ENCODE measurements around the gene SLC17A1. TPM values are rescaled to one million over a fixed set of nuclear protein-coding genes. Genes with fewer than 3 reads are reported as not detected.
A peak's percentile ranks its signal among the peaks of the same experiment; 100 is the strongest.

Gene SLC17A1
- total RNA-seq, 6 experiments from 2014 or later, result 10.5 to 22.8 (median 14.5) TPM

DNA sequence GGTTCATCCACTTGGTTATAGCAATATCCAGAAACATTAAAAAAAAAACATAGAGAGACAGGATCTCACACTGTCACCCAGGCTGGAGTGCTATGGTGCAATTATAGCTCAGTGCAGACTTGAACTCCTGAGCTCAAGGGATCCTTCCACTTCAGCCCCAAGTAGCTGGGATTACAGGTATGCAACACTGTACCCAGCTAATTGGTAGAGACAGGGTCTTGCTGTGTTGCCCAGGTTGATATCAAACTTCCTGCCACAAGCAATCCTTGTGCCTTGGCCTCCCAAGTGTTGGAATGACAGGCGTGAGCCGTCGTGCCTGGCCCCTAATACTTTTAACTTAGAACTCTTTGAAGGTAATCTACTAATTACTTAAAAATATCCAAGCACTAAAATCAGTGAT lies 818 bp upstream of the SLC17A1 start:
- Histone ChIP-seq H3K36me3 (no peaks in the 10 kb centered on the region), H3K27me3 (no peaks in the 10 kb centered on the region), H3K9me3 (no peaks in the 10 kb centered on the region), H3K4me3 (no peak overlapping the region), H3K4me1 (peaks cover 0 to 12% (median 6%) of the 10 kb centered on the region in 4 donors), H3K27ac (peak overlapping the region in 2 of 3 donors; percentile 85 to 90)
- WGBS (ENCODE audit: insufficient coverage, low coverage, low lambda C conversion rate, missing lambda C conversion rate), result 64% methylated on average over 2 of the region's 3 CpGs
- intact Hi-C loops (cut with DNase I), result loop anchor here in 1 of 2 donors (10.0 kb wide), 1 partner anchor 52 kb away; no protein-coding TSS in a partner anchor
- ATAC-seq (peak in 3 of 4 donors; percentile 4 to 16 (median 6)), DNase-seq (no peak)
- no peak for TF ChIP-seq POLR2A (IDR thresholded peaks at IDR 0.05)
- TF ChIP-seq, protein P1, sequence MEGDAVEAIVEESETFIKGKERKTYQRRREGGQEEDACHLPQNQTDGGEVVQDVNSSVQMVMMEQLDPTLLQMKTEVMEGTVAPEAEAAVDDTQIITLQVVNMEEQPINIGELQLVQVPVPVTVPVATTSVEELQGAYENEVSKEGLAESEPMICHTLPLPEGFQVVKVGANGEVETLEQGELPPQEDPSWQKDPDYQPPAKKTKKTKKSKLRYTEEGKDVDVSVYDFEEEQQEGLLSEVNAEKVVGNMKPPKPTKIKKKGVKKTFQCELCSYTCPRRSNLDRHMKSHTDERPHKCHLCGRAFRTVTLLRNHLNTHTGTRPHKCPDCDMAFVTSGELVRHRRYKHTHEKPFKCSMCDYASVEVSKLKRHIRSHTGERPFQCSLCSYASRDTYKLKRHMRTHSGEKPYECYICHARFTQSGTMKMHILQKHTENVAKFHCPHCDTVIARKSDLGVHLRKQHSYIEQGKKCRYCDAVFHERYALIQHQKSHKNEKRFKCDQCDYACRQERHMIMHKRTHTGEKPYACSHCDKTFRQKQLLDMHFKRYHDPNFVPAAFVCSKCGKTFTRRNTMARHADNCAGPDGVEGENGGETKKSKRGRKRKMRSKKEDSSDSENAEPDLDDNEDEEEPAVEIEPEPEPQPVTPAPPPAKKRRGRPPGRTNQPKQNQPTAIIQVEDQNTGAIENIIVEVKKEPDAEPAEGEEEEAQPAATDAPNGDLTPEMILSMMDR (IDR thresholded peaks at IDR 0.05), result no peak

DNA sequence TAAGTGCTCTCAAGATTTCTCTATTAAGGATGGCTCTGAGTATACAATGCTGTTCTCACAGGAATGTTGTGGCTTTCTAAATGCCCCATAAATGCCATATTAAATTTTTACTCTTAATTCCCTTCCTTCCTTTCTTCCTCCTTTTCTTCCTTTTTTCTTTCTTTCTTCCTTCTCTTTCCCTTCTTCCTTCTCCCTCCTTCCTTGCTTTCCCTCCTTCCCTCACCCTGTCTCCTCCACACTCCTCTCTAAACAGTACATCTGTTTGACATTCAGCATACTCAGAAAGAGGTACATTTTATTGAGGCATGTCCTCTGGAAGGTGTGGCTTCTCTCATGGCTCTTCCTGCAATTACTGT lies 433 bp upstream of the SLC17A1 start:
- peak in 2 of 4 donors; percentile 2 to 3 for ATAC-seq
- no peaks in the 10 kb centered on the region for H3K27me3 ChIP-seq
- intact Hi-C loops (cut with DNase I), result loop anchor here in 1 of 2 donors (10.0 kb wide), 1 partner anchor 53 kb away; no protein-coding TSS in a partner anchor

DNA sequence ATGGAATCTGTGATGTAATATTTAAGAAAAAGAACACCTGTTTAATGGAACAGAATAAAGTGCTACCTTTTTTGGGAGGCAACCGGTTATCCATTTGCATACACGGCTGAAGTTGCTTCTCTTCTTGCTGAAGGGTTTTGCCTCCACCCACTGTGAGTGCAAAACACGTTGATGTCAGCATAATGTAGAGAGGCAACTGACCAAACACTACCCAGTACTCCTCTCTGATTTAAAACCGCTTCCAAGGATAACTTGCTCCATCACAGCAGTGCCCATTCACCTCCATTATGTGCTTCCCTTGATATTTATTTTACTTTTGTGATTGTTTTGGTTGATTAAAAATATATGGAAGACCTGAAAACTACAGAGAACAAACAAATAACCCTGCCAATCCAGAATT lies 1.4 kb downstream of the SLC17A1 start:
- intact Hi-C loops (cut with DNase I), result loop anchor here in 1 of 2 donors (10.0 kb wide), 1 partner anchor 54 kb away; no protein-coding TSS in a partner anchor
- TF ChIP-seq, protein P1 (IDR thresholded peaks at IDR 0.05), result no peak
- peak; percentile 53 for TF ChIP-seq POLR2A (IDR thresholded peaks at IDR 0.05)
- DNase-seq (no peak), ATAC-seq (peak; percentile 34 to 61 (median 48))
- peak overlapping the region in 2 of 3 donors; percentile 85 to 90 for H3K27ac ChIP-seq
- H3K4me1 ChIP-seq, result peaks cover 0 to 12% (median 6%) of the 10 kb centered on the region in 4 donors
- H3K4me3 ChIP-seq, result peak overlapping the region; percentile 31 to 48 (median 39)
- no peaks in the 10 kb centered on the region for H3K36me3 ChIP-seq
- H3K9me3 ChIP-seq, result no peaks in the 10 kb centered on the region
- no peaks in the 10 kb centered on the region for H3K27me3 ChIP-seq
- WGBS (ENCODE audit: insufficient coverage, low coverage, low lambda C conversion rate, missing lambda C conversion rate), result 21% methylated on average over 4 of the region's 4 CpGs

More for the DNA sequence above, 433 bp upstream of the SLC17A1 start:
- H3K9me3 ChIP-seq, result no peaks in the 10 kb centered on the region
- H3K27ac ChIP-seq, result peak overlapping the region in 2 of 3 donors; percentile 85 to 90
- DNase-seq, result no peak
- H3K36me3 ChIP-seq, result no peaks in the 10 kb centered on the region
- no peak overlapping the region for H3K4me3 ChIP-seq
- no peak for TF ChIP-seq POLR2A (IDR thresholded peaks at IDR 0.05)
- TF ChIP-seq, protein P1 (IDR thresholded peaks at IDR 0.05), result no peak
- H3K4me1 ChIP-seq, result peaks cover 0 to 12% (median 6%) of the 10 kb centered on the region in 4 donors

DNA sequence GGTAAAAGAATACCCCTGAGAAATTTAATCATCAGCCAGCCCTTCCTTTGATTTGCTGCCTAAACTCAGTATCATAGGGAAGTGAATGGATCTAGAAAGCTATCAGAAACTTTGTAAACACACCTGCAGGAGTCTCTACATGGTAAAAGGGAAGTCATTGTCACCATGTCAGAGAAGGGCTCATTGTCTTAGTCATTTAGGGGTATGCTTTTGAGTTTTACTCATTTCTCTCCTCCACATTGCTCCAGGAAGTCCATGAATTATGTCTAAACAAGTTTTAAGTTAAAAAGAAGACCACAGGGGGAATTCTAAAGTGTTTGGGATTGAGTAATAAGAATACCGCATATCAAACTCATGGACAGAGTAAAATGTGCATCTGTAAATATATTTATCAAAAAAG lies 2.5 kb downstream of the SLC17A1 start:
- no peak for TF ChIP-seq POLR2A (IDR thresholded peaks at IDR 0.05)
- TF ChIP-seq, protein P1 (IDR thresholded peaks at IDR 0.05), result no peak
- DNase-seq (no peak), ATAC-seq (no peak)
- no peaks in the 10 kb centered on the region for H3K27me3 ChIP-seq
- no peaks in the 10 kb centered on the region for H3K36me3 ChIP-seq
- peaks cover 0 to 12% (median 6%) of the 10 kb centered on the region in 4 donors for H3K4me1 ChIP-seq
- intact Hi-C loops (cut with DNase I), result no loop called here
- H3K4me3 ChIP-seq, result no peak overlapping the region
- no peak overlapping the region for H3K27ac ChIP-seq
- no peaks in the 10 kb centered on the region for H3K9me3 ChIP-seq
- WGBS (ENCODE audit: insufficient coverage, low coverage, low lambda C conversion rate, missing lambda C conversion rate), result 83% methylated on average over 1 of the region's 1 CpG

DNA sequence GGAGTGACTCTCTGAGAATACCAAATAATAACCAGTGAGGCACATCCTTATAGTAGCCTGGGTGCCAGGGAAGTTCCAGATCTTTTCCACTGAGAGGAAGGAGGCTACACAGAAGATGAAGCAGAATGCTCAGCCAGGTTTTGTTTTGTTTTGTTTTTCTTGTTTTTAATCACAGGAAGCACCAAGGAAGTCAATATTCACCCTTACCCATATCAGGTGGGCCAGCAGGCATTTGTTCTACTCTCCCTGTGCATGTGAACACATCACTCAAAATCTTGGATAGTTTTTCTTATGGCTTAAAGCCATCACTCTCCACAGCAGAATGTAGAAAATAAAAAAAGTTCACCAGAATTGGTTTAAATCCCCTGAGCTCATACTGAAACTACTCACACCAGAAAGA lies 10.5 kb downstream of the SLC17A1 start:
- intact Hi-C loops (cut with DNase I), result no loop called here
- Histone ChIP-seq H3K27me3 (no peaks in the 10 kb centered on the region), H3K9me3 (no peaks in the 10 kb centered on the region), H3K36me3 (peaks cover 0 to 6% (median 0%) of the 10 kb centered on the region in 4 donors), H3K4me3 (no peak overlapping the region), H3K27ac (no peak overlapping the region), H3K4me1 (no peaks in the 10 kb centered on the region)
- DNase-seq (no peak), ATAC-seq (no peak)
- TF ChIP-seq POLR2A (IDR thresholded peaks at IDR 0.05), result no peak
- TF ChIP-seq, protein P1 (IDR thresholded peaks at IDR 0.05), result no peak

Data from right lobe of liver (tissue), 6 donors.